K562 (cell line): ENCODE results near the gene BRD7. TPM values are rescaled to one million over a fixed set of nuclear protein-coding genes. Genes with fewer than 3 reads are reported as not detected.
A peak's percentile ranks its signal among the peaks of the same experiment; 100 is the strongest.

Source experiments
- CBFA2T2 ChIP-seq: fragments of 450-650 bp; conservative IDR thresholded peaks from 2 replicates; pipeline ENCODE4 v1.6.1; 2017; ENCODE audit warnings: mild to moderate bottlenecking
- E2F3 ChIP-seq: fragments of 250-450 bp; sonication (Bioruptor Pico); IDR thresholded peaks from 2 replicates; pipeline ENCODE4 v1.4.0; 2020; ENCODE audit warnings: mild to moderate bottlenecking
- ELF4 ChIP-seq: fragments of 450-650 bp; formaldehyde crosslinking; IDR thresholded peaks from 2 replicates; pipeline ENCODE4 v1.4.0; 2022; ENCODE audit warnings: missing genetic modification characterization
- L3MBTL2 ChIP-seq: fragments of 450-650 bp; IDR thresholded peaks from 2 replicates; pipeline ENCODE4 v1.6.1; 2016; ENCODE audit warnings: mild to moderate bottlenecking, moderate library complexity
- MTA2 ChIP-seq: fragments of 450-650 bp; IDR thresholded peaks from 2 replicates; pipeline ENCODE4 v1.6.1; 2016; ENCODE audit warnings: low read depth
- NFYB ChIP-seq: IDR thresholded peaks from 2 replicates; pipeline ENCODE4 v1.6.1; 2011; ENCODE audit warnings: mild to moderate bottlenecking, moderate library complexity; ENCODE audit not compliant: insufficient read length; ENCODE audit errors: extremely low read depth
- NR2C1 ChIP-seq, 2 experiments: fragments of 450-650 bp; IDR thresholded peaks; 2 replicates each; pipeline ENCODE4 v1.6.1; 2017; ENCODE audit warnings: mild to moderate bottlenecking in 2 of 2, antibody characterized with exemption in 1 of 2, inconsistent platforms in 1 of 2, missing compliant biosample characterization in 1 of 2, missing genetic modification characterization in 1 of 2
- POLR2G ChIP-seq: fragments of 200-400 bp; formaldehyde crosslinking; IDR thresholded peaks from 2 replicates; pipeline ENCODE4 v1.6.1; 2017; ENCODE audit warnings: low read depth, mild to moderate bottlenecking, antibody characterized with exemption, low read length, moderate library complexity
- POLR3A ChIP-seq: IDR thresholded peaks from 2 replicates; pipeline ENCODE4 v1.6.1; 2011; ENCODE audit warnings: borderline replicate concordance, mild to moderate bottlenecking, moderate library complexity; ENCODE audit not compliant: insufficient read length, insufficient read depth; ENCODE audit errors: extremely low read depth
- RBM14 ChIP-seq: fragments of 200-400 bp; formaldehyde crosslinking; IDR thresholded peaks from 2 replicates; pipeline ENCODE4 v1.6.1; 2018; ENCODE audit warnings: low read depth, mild to moderate bottlenecking, low read length, moderate library complexity, borderline replicate concordance; ENCODE audit not compliant: insufficient read depth
- SMARCB1 ChIP-seq: IDR thresholded peaks from 2 replicates; pipeline ENCODE4 v1.6.1; 2011; ENCODE audit warnings: improper control_type of control experiment, low read depth; ENCODE audit not compliant: insufficient read length
- SPI1 ChIP-seq: IDR thresholded peaks from 2 replicates; pipeline ENCODE4 v1.6.1; 2011; ENCODE audit warnings: low read depth, low read length, control low read depth, borderline replicate concordance
- TARDBP ChIP-seq: fragments of 450-650 bp; IDR thresholded peaks from 2 replicates; pipeline ENCODE4 v1.6.1; 2016
- TBP ChIP-seq: optimal IDR thresholded peaks from 2 replicates; pipeline ENCODE3; 2011; ENCODE audit warnings: low read depth, low read length, improper control_type of control experiment
- TFAM ChIP-seq: fragments of 250-450 bp; sonication (Bioruptor Pico); conservative IDR thresholded peaks from 2 replicates; pipeline ENCODE4 v1.5.0; 2021; ENCODE audit warnings: mild to moderate bottlenecking, moderate library complexity
- ZBTB1 ChIP-seq: sonication (generic); formaldehyde crosslinking; IDR thresholded peaks from 2 replicates; pipeline ENCODE4 v1.8.1; 2023; ENCODE audit warnings: missing genetic modification reagents, low read depth, mild to moderate bottlenecking, borderline replicate concordance
- ZNF24 ChIP-seq: fragments of 450-650 bp; IDR thresholded peaks from 2 replicates; pipeline ENCODE4 v1.6.1; 2016
- ZNF384 ChIP-seq: IDR thresholded peaks from 2 replicates; pipeline ENCODE4 v1.6.1; 2012; ENCODE audit warnings: low read depth, low read length, improper control_type of control experiment
- ZNF445 ChIP-seq: fragments of 250-450 bp; sonication (Bioruptor Pico); IDR thresholded peaks from 2 replicates; pipeline ENCODE4 v1.4.0; 2020; ENCODE audit warnings: low read depth, mild to moderate bottlenecking, moderate library complexity
- polyA plus RNA-seq, 8 experiments: library from polyadenylated mRNA; depleted of rRNA in 4 of 8; stranded (reverse) in 5 of 8; unstranded in 3 of 8; fragments of >200 nt; fragmentation: Nextera tagmentation in 2 of 8; fragmentation: Illumina TruSeq in 1 of 8; extraction: Ambion mirVana in 2 of 8; extraction: Trizol in 1 of 8; gene quantifications; 2 replicates each; pipeline versions ENCODE4 v1.2.1 to v1.2.3, GENCODE V29; 2011 to 2014; ENCODE audit warnings: inconsistent platforms in 1 of 8, missing spikeins in 1 of 8
- total RNA-seq, 7 experiments: library from RNA; depleted of rRNA in 6 of 7; stranded (reverse); fragments of >200 nt in 6 of 7; fragmentation: Illumina TruSeq in 2 of 7; extraction: Trizol in 2 of 7; gene quantifications; 2 replicates each; pipeline versions ENCODE4 v1.2.1 to v1.2.3, GENCODE V29; 2011 to 2021; ENCODE audit warnings: low replicate concordance in 1 of 7
- TF ChIP-seq, protein P1 (sequence below): sonication (generic); formaldehyde crosslinking; IDR thresholded peaks from 2 replicates; pipeline ENCODE4 v1.8.1; 2023; ENCODE audit warnings: mild to moderate bottlenecking, missing genetic modification reagents
- TF ChIP-seq, protein P2 (sequence below): sonication (generic); formaldehyde crosslinking; IDR thresholded peaks from 2 replicates; pipeline ENCODE4 v1.8.1; 2023; ENCODE audit warnings: mild to moderate bottlenecking, missing genetic modification reagents, moderate library complexity
- TF ChIP-seq, protein P3 (sequence below): sonication (generic); formaldehyde crosslinking; IDR thresholded peaks from 2 replicates; pipeline ENCODE4 v1.8.0; 2022; ENCODE audit warnings: mild to moderate bottlenecking, missing genetic modification reagents, borderline replicate concordance
- TF ChIP-seq, protein P4 (sequence below): fragments of 450-650 bp; formaldehyde crosslinking; IDR thresholded peaks from 2 replicates; pipeline ENCODE4 v1.4.0; 2020; ENCODE audit warnings: mild to moderate bottlenecking, moderate library complexity

Gene BRD7
- total and polyA plus RNA-seq, 9 of the 15 experiments (the other 6 are each of a cell fraction or from before 2014, with no cell fraction given) = 20.6 to 101 (median 68.7) TPM

DNA sequence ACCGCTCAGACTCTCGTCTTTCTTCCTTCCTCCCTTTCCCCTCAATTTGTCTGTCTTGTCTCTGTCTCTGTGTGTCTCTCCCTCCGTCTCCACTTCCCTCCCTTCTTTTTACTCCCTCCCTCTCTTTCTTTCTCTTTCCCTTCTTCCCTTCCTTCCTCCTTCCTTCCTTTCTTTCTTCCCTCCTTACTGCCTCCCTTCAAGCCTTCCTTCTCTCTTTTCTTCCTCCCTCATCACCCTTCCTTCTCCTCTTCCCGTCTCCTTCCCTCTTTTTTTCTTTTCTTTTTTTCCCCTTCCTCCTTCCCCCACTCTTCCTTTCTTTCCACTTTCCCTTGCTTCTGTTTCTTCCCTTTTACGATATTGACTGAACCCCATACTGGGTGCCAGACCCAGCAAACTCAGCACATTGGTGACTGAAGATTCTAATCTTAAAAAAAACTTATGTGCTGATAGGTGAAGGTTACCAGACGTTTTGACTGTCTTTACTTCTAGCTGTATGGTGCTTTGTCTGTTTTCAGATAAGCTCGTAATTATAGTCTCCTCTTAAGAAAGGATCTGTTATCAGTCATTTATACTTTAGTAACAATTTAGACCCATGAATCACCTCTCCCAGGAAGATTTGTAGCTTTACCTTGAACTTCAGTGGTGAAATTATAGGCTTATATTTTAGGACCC lies 481 bp upstream of the BRD7 start (continued):
- TF ChIP-seq, protein P1, sequence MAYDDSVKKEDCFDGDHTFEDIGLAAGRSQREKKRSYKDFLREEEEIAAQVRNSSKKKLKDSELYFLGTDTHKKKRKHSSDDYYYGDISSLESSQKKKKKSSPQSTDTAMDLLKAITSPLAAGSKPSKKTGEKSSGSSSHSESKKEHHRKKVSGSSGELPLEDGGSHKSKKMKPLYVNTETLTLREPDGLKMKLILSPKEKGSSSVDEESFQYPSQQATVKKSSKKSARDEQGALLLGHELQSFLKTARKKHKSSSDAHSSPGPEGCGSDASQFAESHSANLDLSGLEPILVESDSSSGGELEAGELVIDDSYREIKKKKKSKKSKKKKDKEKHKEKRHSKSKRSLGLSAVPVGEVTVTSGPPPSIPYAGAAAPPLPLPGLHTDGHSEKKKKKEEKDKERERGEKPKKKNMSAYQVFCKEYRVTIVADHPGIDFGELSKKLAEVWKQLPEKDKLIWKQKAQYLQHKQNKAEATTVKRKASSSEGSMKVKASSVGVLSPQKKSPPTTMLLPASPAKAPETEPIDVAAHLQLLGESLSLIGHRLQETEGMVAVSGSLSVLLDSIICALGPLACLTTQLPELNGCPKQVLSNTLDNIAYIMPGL = no peak
- TF ChIP-seq SPI1 (0 out of 2 replicates have a peak, but pooled peaks have one; percentile 6), ZNF384 (peak; percentile 28; the same call in 1 of the 2 replicates), POLR3A (no peak), NFYB (no peak), RBM14 (no peak), CBFA2T2 (0 out of 2 replicates have a peak, but pooled peaks have one; percentile 10), TBP (no peak), ZNF445 (CRISPR knock-in tag) (no peak), SMARCB1 (no peak), E2F3 (CRISPR knock-in tag) (no peak), ELF4 (CRISPR knock-in tag) (peak; percentile 99), NR2C1 (IDR thresholded peaks at IDR 0.05) (no peak), NR2C1 (tag; IDR thresholded peaks at IDR 0.05) (no peak), ZBTB1 (CRISPR knock-in tag) (no peak), TFAM (CRISPR knock-in tag) (no peak), MTA2 (peak; percentile 79), ZNF24 (no peak), L3MBTL2 (no peak), POLR2G (no peak), TARDBP (no peak)
- TF ChIP-seq, protein P2, sequence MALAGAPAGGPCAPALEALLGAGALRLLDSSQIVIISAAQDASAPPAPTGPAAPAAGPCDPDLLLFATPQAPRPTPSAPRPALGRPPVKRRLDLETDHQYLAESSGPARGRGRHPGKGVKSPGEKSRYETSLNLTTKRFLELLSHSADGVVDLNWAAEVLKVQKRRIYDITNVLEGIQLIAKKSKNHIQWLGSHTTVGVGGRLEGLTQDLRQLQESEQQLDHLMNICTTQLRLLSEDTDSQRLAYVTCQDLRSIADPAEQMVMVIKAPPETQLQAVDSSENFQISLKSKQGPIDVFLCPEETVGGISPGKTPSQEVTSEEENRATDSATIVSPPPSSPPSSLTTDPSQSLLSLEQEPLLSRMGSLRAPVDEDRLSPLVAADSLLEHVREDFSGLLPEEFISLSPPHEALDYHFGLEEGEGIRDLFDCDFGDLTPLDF = no peak
- TF ChIP-seq, protein P3, sequence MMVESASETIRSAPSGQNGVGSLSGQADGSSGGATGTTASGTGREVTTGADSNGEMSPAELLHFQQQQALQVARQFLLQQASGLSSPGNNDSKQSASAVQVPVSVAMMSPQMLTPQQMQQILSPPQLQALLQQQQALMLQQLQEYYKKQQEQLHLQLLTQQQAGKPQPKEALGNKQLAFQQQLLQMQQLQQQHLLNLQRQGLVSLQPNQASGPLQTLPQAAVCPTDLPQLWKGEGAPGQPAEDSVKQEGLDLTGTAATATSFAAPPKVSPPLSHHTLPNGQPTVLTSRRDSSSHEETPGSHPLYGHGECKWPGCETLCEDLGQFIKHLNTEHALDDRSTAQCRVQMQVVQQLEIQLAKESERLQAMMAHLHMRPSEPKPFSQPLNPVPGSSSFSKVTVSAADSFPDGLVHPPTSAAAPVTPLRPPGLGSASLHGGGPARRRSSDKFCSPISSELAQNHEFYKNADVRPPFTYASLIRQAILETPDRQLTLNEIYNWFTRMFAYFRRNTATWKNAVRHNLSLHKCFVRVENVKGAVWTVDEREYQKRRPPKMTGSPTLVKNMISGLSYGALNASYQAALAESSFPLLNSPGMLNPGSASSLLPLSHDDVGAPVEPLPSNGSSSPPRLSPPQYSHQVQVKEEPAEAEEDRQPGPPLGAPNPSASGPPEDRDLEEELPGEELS = no peak
- TF ChIP-seq, protein P4, sequence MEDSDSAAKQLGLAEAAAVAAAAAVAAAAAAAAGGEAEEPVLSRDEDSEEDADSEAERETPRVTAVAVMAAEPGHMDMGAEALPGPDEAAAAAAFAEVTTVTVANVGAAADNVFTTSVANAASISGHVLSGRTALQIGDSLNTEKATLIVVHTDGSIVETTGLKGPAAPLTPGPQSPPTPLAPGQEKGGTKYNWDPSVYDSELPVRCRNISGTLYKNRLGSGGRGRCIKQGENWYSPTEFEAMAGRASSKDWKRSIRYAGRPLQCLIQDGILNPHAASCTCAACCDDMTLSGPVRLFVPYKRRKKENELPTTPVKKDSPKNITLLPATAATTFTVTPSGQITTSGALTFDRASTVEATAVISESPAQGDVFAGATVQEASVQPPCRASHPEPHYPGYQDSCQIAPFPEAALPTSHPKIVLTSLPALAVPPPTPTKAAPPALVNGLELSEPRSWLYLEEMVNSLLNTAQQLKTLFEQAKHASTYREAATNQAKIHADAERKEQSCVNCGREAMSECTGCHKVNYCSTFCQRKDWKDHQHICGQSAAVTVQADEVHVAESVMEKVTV = no peak
